Sigmoid colon (tissue), 4 donors: ENCODE measurements around the gene UBC.

ENCODE experiments used
- POLR2AphosphoS5 ChIP-seq, 4 donors: sonication (generic); formaldehyde crosslinking; IDR thresholded peaks; one replicate each; pipeline ENCODE4 v1.6.1; 2017; ENCODE audit warnings: antibody characterized with exemption in 4 of 4
- TF ChIP-seq, protein P1 (sequence below), 4 experiments: fragments of 450-650 bp in 3 of 4; fragments of 200-600 bp in 1 of 4; IDR thresholded peaks; one replicate each; pipeline ENCODE4 v1.5.1; 2016 to 2019; ENCODE audit warnings: antibody characterized with exemption in 4 of 4, mild to moderate bottlenecking in 3 of 4, moderate library complexity in 2 of 4

DNA sequence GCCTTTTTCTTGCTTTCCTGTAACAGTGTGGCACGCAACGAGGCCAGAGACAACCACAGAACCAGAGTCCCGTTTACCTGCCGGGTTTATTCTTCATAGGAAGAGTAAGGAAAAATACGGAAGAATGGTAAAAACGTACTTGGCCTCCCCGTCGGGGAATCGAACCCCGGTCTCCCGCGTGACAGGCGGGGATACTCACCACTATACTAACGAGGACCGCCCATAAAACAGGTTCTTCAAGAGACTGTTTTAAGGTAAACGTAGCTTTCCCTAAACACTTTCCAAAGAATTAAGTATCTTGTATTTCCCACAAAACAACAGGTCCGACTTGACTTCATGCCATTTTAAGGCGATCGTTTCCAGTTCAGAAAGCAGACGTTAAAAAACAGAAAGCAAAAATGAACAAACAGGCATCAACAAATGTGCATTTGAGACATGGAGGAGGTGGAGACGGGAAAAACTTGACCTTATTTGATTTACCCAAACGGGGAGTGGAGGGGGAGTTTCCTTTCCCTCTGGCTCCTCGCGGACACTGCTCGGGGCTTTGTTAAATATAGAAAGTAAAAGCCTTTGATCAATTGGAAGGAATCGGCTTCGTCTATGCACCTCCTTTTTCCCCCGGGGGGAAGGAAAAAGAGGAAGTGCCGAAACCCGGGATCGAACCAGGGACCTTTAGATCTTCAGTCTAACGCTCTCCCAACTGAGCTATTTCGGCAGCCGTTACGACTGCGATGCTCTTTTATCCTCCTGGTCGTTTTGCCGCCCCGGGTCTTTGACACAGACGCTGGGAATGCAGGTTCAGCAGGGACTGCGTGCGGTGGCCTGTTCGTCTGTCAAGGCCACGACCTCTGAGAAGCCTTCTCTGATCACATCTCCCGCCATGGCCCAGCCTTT is 13.0 kb upstream of the UBC start:
- TF ChIP-seq POLR2AphosphoS5 (IDR thresholded peaks at IDR 0.05) = peak in 2 of 4 donors; percentile 6 to 65
- TF ChIP-seq, protein P1, sequence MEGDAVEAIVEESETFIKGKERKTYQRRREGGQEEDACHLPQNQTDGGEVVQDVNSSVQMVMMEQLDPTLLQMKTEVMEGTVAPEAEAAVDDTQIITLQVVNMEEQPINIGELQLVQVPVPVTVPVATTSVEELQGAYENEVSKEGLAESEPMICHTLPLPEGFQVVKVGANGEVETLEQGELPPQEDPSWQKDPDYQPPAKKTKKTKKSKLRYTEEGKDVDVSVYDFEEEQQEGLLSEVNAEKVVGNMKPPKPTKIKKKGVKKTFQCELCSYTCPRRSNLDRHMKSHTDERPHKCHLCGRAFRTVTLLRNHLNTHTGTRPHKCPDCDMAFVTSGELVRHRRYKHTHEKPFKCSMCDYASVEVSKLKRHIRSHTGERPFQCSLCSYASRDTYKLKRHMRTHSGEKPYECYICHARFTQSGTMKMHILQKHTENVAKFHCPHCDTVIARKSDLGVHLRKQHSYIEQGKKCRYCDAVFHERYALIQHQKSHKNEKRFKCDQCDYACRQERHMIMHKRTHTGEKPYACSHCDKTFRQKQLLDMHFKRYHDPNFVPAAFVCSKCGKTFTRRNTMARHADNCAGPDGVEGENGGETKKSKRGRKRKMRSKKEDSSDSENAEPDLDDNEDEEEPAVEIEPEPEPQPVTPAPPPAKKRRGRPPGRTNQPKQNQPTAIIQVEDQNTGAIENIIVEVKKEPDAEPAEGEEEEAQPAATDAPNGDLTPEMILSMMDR (IDR thresholded peaks at IDR 0.05) = no peak
